CD4-positive, CD25-positive, alpha-beta regulatory T cell (primary cell): Measurements from ENCODE around the gene TMEM43. TPM values are rescaled to one million over a fixed set of nuclear protein-coding genes. Genes with fewer than 3 reads are reported as not detected.
A peak's percentile ranks its signal among the peaks of the same experiment; 100 is the strongest.

ENCODE experiments used
- ATAC-seq, 2 donors: fragments of 150-1000 bp; cut with Tn5 transposase; one replicate each; pipeline ENCODE4 v1.10.0; 2021; ENCODE audit warnings: low read depth in 2 of 2, moderate number of reproducible peaks in 2 of 2, moderate library complexity in 1 of 2
- DNase-seq, 3 donors: peaks; one replicate each; pipeline versions ENCODE4 v3.0.0 to v3.0.0-alpha.2; 2012 to 2022; ENCODE audit warnings: mixed read lengths in 1 of 3
- H3K27ac ChIP-seq: one replicate; pipeline ENCODE4 v1.7.0; 2013; ENCODE audit warnings: mild to moderate bottlenecking, low read length; ENCODE audit not compliant: insufficient read depth, poor library complexity, severe bottlenecking
- H3K27me3 ChIP-seq: one replicate; pipeline ENCODE4 v1.7.0; 2013; ENCODE audit warnings: low read length; ENCODE audit not compliant: control insufficient read depth, insufficient read depth
- H3K36me3 ChIP-seq: one replicate; pipeline ENCODE4 v1.7.0; 2013; ENCODE audit warnings: mild to moderate bottlenecking, low read length, moderate library complexity; ENCODE audit not compliant: control insufficient read depth, insufficient read depth
- H3K4me1 ChIP-seq: 2 replicates; pipeline ENCODE4 v1.7.0; 2013; ENCODE audit warnings: mild to moderate bottlenecking, low read length; ENCODE audit not compliant: insufficient read depth, control insufficient read depth, poor library complexity, severe bottlenecking
- H3K4me3 ChIP-seq: one replicate; pipeline ENCODE4 v1.7.0; 2013; ENCODE audit warnings: low read depth, mild to moderate bottlenecking, low read length, moderate library complexity
- H3K9me3 ChIP-seq, 2 experiments: 1 replicate in 1 of 2; 2 replicates in 1 of 2; pipeline ENCODE4 v1.7.0; 2013; ENCODE audit warnings: low read length in 2 of 2, mild to moderate bottlenecking in 1 of 2, moderate library complexity in 1 of 2; ENCODE audit not compliant: control insufficient read depth in 2 of 2
- H3K27ac Mint-ChIP-seq, 3 donors: one replicate each; pipeline ENCODE4 v1.8.0; 2020 to 2022; ENCODE audit warnings: mild to moderate bottlenecking in 3 of 3, mixed read lengths in 3 of 3, moderate library complexity in 2 of 3
- H3K27me3 Mint-ChIP-seq: one replicate; pipeline ENCODE4 v1.8.0; 2022; ENCODE audit warnings: mild to moderate bottlenecking, mixed read lengths
- H3K36me3 Mint-ChIP-seq: one replicate; pipeline ENCODE4 v1.8.0; 2020; ENCODE audit warnings: mixed read lengths
- H3K4me1 Mint-ChIP-seq, 4 donors: one replicate each; pipeline ENCODE4 v1.8.0; 2020 to 2022; ENCODE audit warnings: mixed read lengths in 4 of 4, mild to moderate bottlenecking in 1 of 4
- H3K4me3 Mint-ChIP-seq, 4 donors: one replicate each; pipeline ENCODE4 v1.8.0; 2020 to 2022; ENCODE audit warnings: mild to moderate bottlenecking in 4 of 4, mixed read lengths in 4 of 4, moderate library complexity in 3 of 4
- H3K9me3 Mint-ChIP-seq, 7 donors: one replicate each; pipeline ENCODE4 v1.8.0; 2020 to 2022; ENCODE audit warnings: mixed read lengths in 7 of 7, mild to moderate bottlenecking in 3 of 7, moderate library complexity in 2 of 7
- polyA plus RNA-seq, 4 donors: library from polyadenylated mRNA; unstranded; fragments of 300-500 nt; fragmentation: Illumina TruSeq; gene quantifications; one replicate each; pipeline ENCODE4 v1.2.3, GENCODE V29; 2021
- total RNA-seq: library from RNA; stranded (reverse); gene quantifications from one replicate; pipeline ENCODE4 v1.2.3, GENCODE V29; 2022

Gene TMEM43
- total and polyA plus RNA-seq, 5 donors from 2014 or later, result 50.2 to 81.0 (median 74.3) TPM

- Histone ChIP-seq H3K27me3 (no peaks in the 10 kb centered on the region), H3K9me3 (no peaks in the 10 kb centered on the region), H3K27ac (peak overlapping the region; percentile 83), H3K4me3 (peak overlapping the region; percentile 86), H3K4me1 (peaks cover 44% of the 10 kb centered on the region), H3K36me3 (peaks cover 12% of the 10 kb centered on the region)
- H3K4me1 Mint-ChIP-seq, result peaks cover 12 to 62% (median 47%) of the 10 kb centered on the region in 4 donors
- ATAC-seq (no peak), DNase-seq (no peak)
- H3K27me3 Mint-ChIP-seq, result no peaks in the 10 kb centered on the region
- peaks cover 31% of the 10 kb centered on the region for H3K36me3 Mint-ChIP-seq
- peak overlapping the region; percentile 94 to 100 (median 96) for H3K4me3 Mint-ChIP-seq
- no peaks in the 10 kb centered on the region for H3K9me3 Mint-ChIP-seq
- peak overlapping the region in 2 of 3 donors; percentile 95 to 96 for H3K27ac Mint-ChIP-seq
Measured at GRCh38 chr3:14123308-14124222, 1.3 kb upstream of the TMEM43 start.

DNA sequence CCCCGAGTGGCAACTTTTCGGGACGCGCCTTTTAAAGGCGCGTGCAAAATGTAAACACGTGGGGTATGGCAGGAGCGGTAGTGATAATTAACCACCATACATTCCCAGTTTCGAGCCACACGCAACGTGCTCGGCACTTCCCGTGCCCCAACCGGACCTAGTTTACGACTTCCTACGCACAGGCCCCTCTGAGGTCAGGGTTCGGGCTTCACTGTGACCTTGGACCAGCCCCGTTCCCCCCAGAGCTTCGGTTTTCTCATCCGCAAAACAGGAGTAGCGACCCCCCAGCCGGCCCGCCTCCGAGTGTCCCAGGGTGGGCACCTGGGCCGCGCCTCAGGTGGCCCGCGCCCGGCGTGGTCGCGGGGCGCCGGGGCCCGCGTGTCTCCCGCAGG, 633 bp upstream of the TMEM43 start:
- no peaks in the 10 kb centered on the region for H3K27me3 Mint-ChIP-seq
- H3K27ac ChIP-seq, result peak overlapping the region; percentile 83
- H3K27ac Mint-ChIP-seq, result peak overlapping the region in 2 of 3 donors; percentile 95 to 96
- peaks cover 12 to 63% (median 49%) of the 10 kb centered on the region in 4 donors for H3K4me1 Mint-ChIP-seq
- no peaks in the 10 kb centered on the region for H3K27me3 ChIP-seq
- H3K9me3 Mint-ChIP-seq, result no peaks in the 10 kb centered on the region
- ATAC-seq (peak; percentile 28 to 32), DNase-seq (peak in 2 of 3 donors; percentile 44 to 81)
- H3K36me3 Mint-ChIP-seq, result peaks cover 38% of the 10 kb centered on the region
- peak overlapping the region; percentile 94 to 100 (median 96) for H3K4me3 Mint-ChIP-seq
- H3K9me3 ChIP-seq, result no peaks in the 10 kb centered on the region
- H3K4me3 ChIP-seq, result peak overlapping the region; percentile 86
- peaks cover 16% of the 10 kb centered on the region for H3K36me3 ChIP-seq
- H3K4me1 ChIP-seq, result peaks cover 44% of the 10 kb centered on the region

DNA sequence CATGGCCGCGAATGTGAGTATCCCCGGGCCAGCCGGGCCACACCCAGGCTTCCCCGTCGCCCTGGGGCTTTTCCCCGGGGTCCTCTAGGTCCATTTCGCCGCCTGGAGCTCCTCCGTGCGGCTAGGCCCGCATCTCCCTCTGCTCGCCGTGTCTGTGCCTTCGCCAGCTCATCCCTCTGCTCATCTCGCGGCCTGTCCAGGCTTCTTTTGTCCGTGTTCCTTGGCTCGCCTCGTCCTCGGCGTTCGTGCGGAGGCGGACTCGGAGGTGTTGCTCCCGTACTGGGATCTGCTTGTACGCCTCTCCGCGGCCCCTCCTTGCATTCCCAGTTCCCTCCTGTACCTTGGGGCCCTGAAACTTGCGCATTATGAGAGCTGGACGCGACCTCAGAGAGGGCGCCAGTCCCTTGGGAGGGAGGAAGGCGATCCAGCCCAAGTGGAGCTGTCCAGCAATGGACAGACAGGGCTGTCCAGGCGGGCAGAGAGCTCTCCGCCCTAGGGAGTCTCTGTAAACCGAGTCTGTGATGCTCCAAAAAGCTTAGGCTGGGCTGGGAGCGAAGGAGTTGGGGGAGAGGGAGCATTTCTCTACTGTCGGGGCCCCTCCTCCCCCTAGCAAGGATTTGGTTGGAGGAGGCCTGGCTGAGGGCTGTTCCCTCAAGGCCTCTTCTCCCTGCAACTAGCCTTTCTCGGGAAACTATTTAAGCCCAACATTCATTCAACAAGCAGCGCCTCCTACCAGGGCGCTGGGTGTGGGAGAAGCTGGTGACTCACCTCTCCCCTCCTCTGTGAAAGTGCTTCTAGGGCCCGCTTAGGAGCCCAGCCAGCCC, 553 bp downstream of the TMEM43 start:
- Mint-ChIP-seq H3K9me3 (no peaks in the 10 kb centered on the region), H3K27me3 (no peaks in the 10 kb centered on the region), H3K27ac (peak overlapping the region; percentile 85 to 96 (median 95)), H3K4me3 (peak overlapping the region; percentile 95 to 100 (median 96)), H3K36me3 (peaks cover 39% of the 10 kb centered on the region), H3K4me1 (peaks cover 12 to 60% (median 47%) of the 10 kb centered on the region in 4 donors)
- DNase-seq (peak in 2 of 3 donors; percentile 46 to 63), ATAC-seq (peak; percentile 19 to 31)
- Histone ChIP-seq H3K4me3 (peak overlapping the region; percentile 76), H3K36me3 (peaks cover 21% of the 10 kb centered on the region), H3K27ac (peak overlapping the region; percentile 83), H3K4me1 (peaks cover 44% of the 10 kb centered on the region), H3K27me3 (no peaks in the 10 kb centered on the region), H3K9me3 (no peaks in the 10 kb centered on the region)

GRCh38 chr3:14126017-14126886, 1.4 kb downstream of the TMEM43 start:
- peaks cover 29% of the 10 kb centered on the region for H3K36me3 ChIP-seq
- Mint-ChIP-seq H3K9me3 (no peaks in the 10 kb centered on the region), H3K4me3 (peak overlapping the region; percentile 95 to 100 (median 96)), H3K27ac (peak overlapping the region; percentile 12 to 96 (median 95)), H3K4me1 (peaks cover 12 to 58% (median 41%) of the 10 kb centered on the region in 4 donors), H3K27me3 (no peaks in the 10 kb centered on the region), H3K36me3 (peaks cover 36% of the 10 kb centered on the region)
- H3K4me3 ChIP-seq, result peak overlapping the region; percentile 76
- H3K27ac ChIP-seq, result no peak overlapping the region
- ATAC-seq (no peak), DNase-seq (no peak)
- no peaks in the 10 kb centered on the region for H3K9me3 ChIP-seq
- H3K4me1 ChIP-seq, result peaks cover 44% of the 10 kb centered on the region
- no peaks in the 10 kb centered on the region for H3K27me3 ChIP-seq

DNA sequence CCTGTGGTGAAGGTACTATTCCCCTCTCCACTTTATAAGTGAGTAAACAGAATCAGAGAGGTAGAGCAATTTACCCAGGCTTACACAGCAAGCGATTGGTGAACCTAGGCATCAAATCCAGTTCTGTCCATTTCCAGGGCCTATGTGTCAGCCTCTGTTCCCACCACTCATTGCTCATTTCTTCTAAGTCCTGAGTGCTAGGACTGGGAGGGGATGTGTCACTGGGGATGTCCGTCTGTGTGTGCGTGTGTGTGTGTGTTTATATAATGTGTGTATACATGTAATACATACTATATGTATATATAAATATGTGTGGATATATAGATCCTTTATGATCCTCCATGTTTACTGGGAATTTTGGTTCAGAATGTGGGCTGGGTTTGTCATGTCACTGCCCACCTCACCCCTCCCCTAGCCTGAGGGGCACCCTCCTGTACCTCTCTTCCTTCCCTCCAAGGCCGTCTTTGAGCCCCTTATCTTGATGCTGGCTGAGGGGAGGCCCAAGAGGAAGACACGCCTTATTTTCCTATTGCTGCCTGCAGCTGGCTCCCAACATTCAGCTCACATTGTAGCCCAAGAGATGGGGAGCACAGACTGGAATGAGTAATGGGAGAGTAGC, 2.1 kb downstream of the TMEM43 start:
- H3K27me3 ChIP-seq, result no peaks in the 10 kb centered on the region
- peaks cover 37% of the 10 kb centered on the region for H3K36me3 Mint-ChIP-seq
- DNase-seq (no peak), ATAC-seq (no peak)
- H3K4me1 Mint-ChIP-seq, result peaks cover 12 to 55% (median 38%) of the 10 kb centered on the region in 4 donors
- H3K4me3 Mint-ChIP-seq, result peak overlapping the region; percentile 95 to 100 (median 96)
- H3K36me3 ChIP-seq, result peaks cover 37% of the 10 kb centered on the region
- H3K9me3 Mint-ChIP-seq, result no peaks in the 10 kb centered on the region
- H3K27ac Mint-ChIP-seq, result peak overlapping the region; percentile 15 to 96 (median 95)
- H3K9me3 ChIP-seq, result no peaks in the 10 kb centered on the region
- no peaks in the 10 kb centered on the region for H3K27me3 Mint-ChIP-seq
- peak overlapping the region; percentile 76 for H3K4me3 ChIP-seq
- H3K4me1 ChIP-seq, result peaks cover 44% of the 10 kb centered on the region
- no peak overlapping the region for H3K27ac ChIP-seq

GRCh38 chr3:14127516-14128161, 2.8 kb downstream of the TMEM43 start:
- no peak for DNase-seq
- Mint-ChIP-seq H3K27ac (peak overlapping the region in 1 of 3 donors; percentile 83), H3K36me3 (peaks cover 41% of the 10 kb centered on the region), H3K4me1 (peaks cover 12 to 48% (median 32%) of the 10 kb centered on the region in 4 donors), H3K4me3 (peak overlapping the region; percentile 66 to 100 (median 90)), H3K27me3 (no peaks in the 10 kb centered on the region), H3K9me3 (no peaks in the 10 kb centered on the region)
- no peak for ATAC-seq
- Histone ChIP-seq H3K4me3 (no peak overlapping the region), H3K27me3 (no peaks in the 10 kb centered on the region), H3K4me1 (peaks cover 42% of the 10 kb centered on the region), H3K36me3 (peaks cover 43% of the 10 kb centered on the region), H3K9me3 (no peaks in the 10 kb centered on the region), H3K27ac (no peak overlapping the region)
